IMR-90 (cell line): Measurements from ENCODE around the gene HGF. TPM values are rescaled to one million over a fixed set of nuclear protein-coding genes. Genes with fewer than 3 reads are reported as not detected.

ENCODE experiments used
- ATAC-seq: fragments of 200-7000 bp; cut with Tn5 transposase; 2 replicates; pipeline ENCODE4 v1.9.1; 2020; ENCODE audit warnings: low read depth, mild to moderate bottlenecking, moderate library complexity
- BruUV-seq: library from RNA; stranded (reverse); fragments of 400-500 nt; replicated peaks from 2 replicates; lab custom pipeline; 2021; lab: Mats Ljungman, UMichigan
- CTCF ChIA-PET: fragments of 300-600 bp; formaldehyde crosslinking; extraction: SDS; loops from one replicate; lab custom pipeline; 2021; ENCODE audit warnings: antibody characterized with exemption; lab: Yijun Ruan, JAX
- POLR2A ChIA-PET: fragments of 300-600 bp; sonication (Branson Sonifier 250); formaldehyde crosslinking; loops from one replicate; lab custom pipeline; 2022; ENCODE audit warnings: antibody characterized with exemption; ENCODE audit not compliant: unreplicated experiment; lab: Charles Lee
- DNase-seq: peaks from one replicate; pipeline ENCODE4 v3.0.0; 2013
- H2AFZ ChIP-seq: replicated peaks from 2 replicates; pipeline ENCODE3; 2013; ENCODE audit warnings: low read length, mild to moderate bottlenecking; ENCODE audit not compliant: poor library complexity
- H2AK5ac ChIP-seq: 2 replicates; pipeline ENCODE4 v1.6.1; 2013; ENCODE audit warnings: low read depth, low read length, inconsistent platforms
- H2AK9ac ChIP-seq: replicated peaks from 2 replicates; pipeline ENCODE3; 2013; ENCODE audit warnings: mild to moderate bottlenecking, low read depth, low read length, moderate library complexity; ENCODE audit not compliant: poor library complexity
- H2BK120ac ChIP-seq: 2 replicates; pipeline ENCODE4 v1.6.1; 2013; ENCODE audit warnings: low read depth, low read length, inconsistent platforms
- H2BK15ac ChIP-seq: 3 replicates; pipeline ENCODE4 v1.6.1; 2013; ENCODE audit warnings: low read depth, low read length, inconsistent platforms
- H2BK20ac ChIP-seq: 2 replicates; pipeline ENCODE4 v1.6.1; 2013; ENCODE audit warnings: low read depth, mild to moderate bottlenecking, inconsistent platforms, low read length, moderate library complexity
- H2BK5ac ChIP-seq: 2 replicates; pipeline ENCODE4 v1.6.1; 2013; ENCODE audit warnings: mild to moderate bottlenecking, low read depth, low read length, inconsistent platforms; ENCODE audit not compliant: poor library complexity, severe bottlenecking
- H3K14ac ChIP-seq: replicated peaks from 2 replicates; pipeline ENCODE4 v1.6.1; 2013; ENCODE audit warnings: low read depth, low read length, inconsistent platforms
- H3K18ac ChIP-seq: 2 replicates; pipeline ENCODE4 v1.6.1; 2013; ENCODE audit warnings: low read depth, low read length, control low read depth
- H3K23ac ChIP-seq: 2 replicates; pipeline ENCODE4 v1.6.1; 2013; ENCODE audit warnings: low read depth, low read length, inconsistent platforms
- H3K27ac ChIP-seq: 2 replicates; pipeline ENCODE4 v1.5.1; 2013; ENCODE audit warnings: mild to moderate bottlenecking, control low read depth, low read length; ENCODE audit not compliant: insufficient read depth
- H3K27me3 ChIP-seq: 2 replicates; pipeline ENCODE4 v1.6.1; 2013; ENCODE audit warnings: low read length; ENCODE audit not compliant: control insufficient read depth, insufficient read depth
- H3K36me3 ChIP-seq: 2 replicates; pipeline ENCODE4 v1.6.1; 2013; ENCODE audit warnings: low read length, mixed read lengths; ENCODE audit not compliant: control insufficient read depth, insufficient read depth
- H3K4ac ChIP-seq: 2 replicates; pipeline ENCODE4 v1.6.1; 2013; ENCODE audit warnings: low read depth, low read length, inconsistent platforms
- H3K4me1 ChIP-seq: 2 replicates; pipeline ENCODE4 v1.6.1; 2013; ENCODE audit warnings: low read length, mixed read lengths; ENCODE audit not compliant: control insufficient read depth, insufficient read depth
- H3K4me2 ChIP-seq: 2 replicates; pipeline ENCODE4 v1.6.1; 2013; ENCODE audit warnings: low read depth, mild to moderate bottlenecking, control low read depth, low read length, moderate library complexity
- H3K4me3 ChIP-seq: 2 replicates; pipeline ENCODE4 v1.5.1; 2013; ENCODE audit warnings: low read depth, mild to moderate bottlenecking, control low read depth, low read length, moderate library complexity; ENCODE audit not compliant: insufficient read depth
- H3K56ac ChIP-seq: 2 replicates; pipeline ENCODE4 v1.6.1; 2013; ENCODE audit warnings: low read length, inconsistent platforms; ENCODE audit not compliant: insufficient read depth; ENCODE audit errors: extremely low read depth
- H3K79me1 ChIP-seq, 2 experiments: 2 replicates each; pipeline ENCODE4 v1.6.1; 2013; ENCODE audit warnings: low read length in 2 of 2, inconsistent platforms in 1 of 2, low read depth in 1 of 2
- H3K9ac ChIP-seq: 2 replicates; pipeline ENCODE4 v1.6.1; 2013; ENCODE audit warnings: low read depth, low read length, control low read depth
- H3K9me1 ChIP-seq: 2 replicates; pipeline ENCODE4 v1.6.1; 2013; ENCODE audit warnings: low read length, inconsistent platforms; ENCODE audit not compliant: insufficient read depth
- H3K9me3 ChIP-seq: 2 replicates; pipeline ENCODE4 v1.6.1; 2013; ENCODE audit warnings: low read length; ENCODE audit not compliant: control insufficient read depth, insufficient read depth
- H4K20me1 ChIP-seq: 2 replicates; pipeline ENCODE4 v1.6.1; 2013; ENCODE audit warnings: low read length, inconsistent platforms; ENCODE audit not compliant: insufficient read depth
- H4K5ac ChIP-seq: 2 replicates; pipeline ENCODE4 v1.6.1; 2013; ENCODE audit warnings: mild to moderate bottlenecking, low read depth, low read length, control low read depth
- H4K8ac ChIP-seq, 2 experiments: 2 replicates each; pipeline ENCODE4 v1.6.1; 2013; ENCODE audit warnings: low read depth in 2 of 2, low read length in 2 of 2, control low read depth in 1 of 2, inconsistent platforms in 1 of 2
- H4K91ac ChIP-seq: 2 replicates; pipeline ENCODE4 v1.6.1; 2013; ENCODE audit warnings: low read depth, low read length, inconsistent platforms; ENCODE audit not compliant: insufficient read depth
- CTCF ChIP-seq: conservative IDR thresholded peaks from 2 replicates; pipeline ENCODE4 v1.5.1; 2012; ENCODE audit warnings: mild to moderate bottlenecking, low read depth, low read length, improper control_type of control experiment
- MAFK ChIP-seq: IDR thresholded peaks from 2 replicates; pipeline ENCODE4 v1.6.1; 2012; ENCODE audit warnings: low read depth, low read length, improper control_type of control experiment
- NFE2L2 ChIP-seq: fragments of 150-350 bp; IDR thresholded peaks from 2 replicates; pipeline ENCODE4 v1.6.1; 2016; ENCODE audit warnings: low read depth, mild to moderate bottlenecking, low read length
- RFX5 ChIP-seq: IDR thresholded peaks from 2 replicates; pipeline ENCODE4 v1.8.0; 2012; ENCODE audit warnings: low read depth, mild to moderate bottlenecking, low read length, moderate library complexity
- SMC3 ChIP-seq: fragments of 150-350 bp; IDR thresholded peaks from 2 replicates; pipeline ENCODE4 v1.6.1; 2016; ENCODE audit warnings: low read depth, mild to moderate bottlenecking, antibody characterized with exemption, low read length, moderate library complexity
- USF2 ChIP-seq: fragments of 150-350 bp; IDR thresholded peaks from 2 replicates; pipeline ENCODE4 v1.6.1; 2017; ENCODE audit warnings: mild to moderate bottlenecking, antibody characterized with exemption, low read length, low read depth
- WGBS, 2 experiments: methylation state at CpG; one replicate each; pipeline versions ENCODE4 v1.1.5 to v1.1.7; 2013; ENCODE audit warnings: missing lambda C conversion rate in 2 of 2; ENCODE audit not compliant: insufficient read length in 1 of 2; ENCODE audit errors: extremely low coverage in 2 of 2; 5-methylcytosine and 5-hydroxymethylcytosine counted together
- dilution Hi-C: fragments of 300-500 bp; cut with HindIII; formaldehyde crosslinking; loops from one replicate; pipeline ENCODE4 v1.14.3; 2018; ENCODE audit warnings: low sequenced_read_pairs; ENCODE audit not compliant: unreplicated experiment
- in situ Hi-C: fragments of 300-500 bp; cut with MboI; formaldehyde crosslinking; loops from 3 replicates; pipeline ENCODE4 v1.14.3; 2019; ENCODE audit warnings: low sequenced_read_pairs, inconsistent platforms, mixed read lengths
- intact Hi-C: fragments of 100-400 bp; cut with micrococcal nuclease; formaldehyde crosslinking; loops from 2 replicates; pipeline ENCODE4 v1.10.0; 2022
- polyA plus RNA-seq, 3 experiments: library from polyadenylated mRNA; depleted of rRNA; stranded (reverse); fragments of >200 nt; gene quantifications; 2 replicates each; pipeline ENCODE4 v1.2.3, GENCODE V29; 2012; ENCODE audit warnings: low replicate concordance in 1 of 3
- total RNA-seq: library from RNA; depleted of rRNA; stranded (reverse); fragments of >200 nt; gene quantifications from 2 replicates; pipeline ENCODE4 v1.2.3, GENCODE V29; 2012

Gene HGF
- total and polyA plus RNA-seq, 2 of the 4 experiments (the other 2 are of a cell fraction), result 16.8 to 50.9 TPM

- H2BK20ac ChIP-seq, result peak overlapping the region; percentile 25; the same call in 1 of the 2 replicates
- H3K4me1 ChIP-seq, result no peaks in the 10 kb centered on the region; the same call in none of the 2 replicates
- no peak overlapping the region for H3K23ac ChIP-seq
- H4K8ac ChIP-seq, result 0 out of 4 replicates have a peak overlapping the region, but pooled peaks of 1 of the 2 experiments have one; percentile 4
- ChIA-PET CTCF (no interaction called here), POLR2A (no interaction called here)
- H3K14ac ChIP-seq, result no peak overlapping the region
- BruUV-seq, result no TSS peak
- DNase-seq (no peak), ATAC-seq (no peak)
- H3K9ac ChIP-seq, result no peak overlapping the region
- peaks cover 30% of the 10 kb centered on the region for H3K36me3 ChIP-seq
- H3K79me1 ChIP-seq, result no peaks in the 10 kb centered on the region; a peak in 2 of 4 replicates
- H4K91ac ChIP-seq, result no peak overlapping the region
- WGBS, 2 experiments, result no CpG with 5 or more reads among the region's 5 CpGs
- no peaks in the 10 kb centered on the region for H4K20me1 ChIP-seq
- no peak overlapping the region for H2AFZ ChIP-seq
- TF ChIP-seq CTCF (no peak), SMC3 (no peak), USF2 (no peak), RFX5 (no peak), NFE2L2 (no peak), MAFK (no peak)
- H2AK9ac ChIP-seq, result no peak overlapping the region
- H4K5ac ChIP-seq, result no peak overlapping the region
- H3K27ac ChIP-seq, result no peak overlapping the region
- H2BK5ac ChIP-seq, result no peak overlapping the region
- no peaks in the 10 kb centered on the region for H3K9me1 ChIP-seq
- in situ Hi-C loops (no loop called here), intact Hi-C loops (loop anchor here (5.0 kb wide), 1 partner anchor 47 kb away; no protein-coding TSS in a partner anchor), dilution Hi-C loops (no loop called here)
- no peak overlapping the region for H3K56ac ChIP-seq
- no peak overlapping the region for H3K18ac ChIP-seq
- H3K4me3 ChIP-seq, result no peak overlapping the region
- peak overlapping the region; percentile 44; the same call in 1 of the 2 replicates for H3K4ac ChIP-seq
- H3K9me3 ChIP-seq, result no peaks in the 10 kb centered on the region
- no peak overlapping the region for H3K4me2 ChIP-seq
- no peak overlapping the region; the same call in 1 of the 2 replicates for H2AK5ac ChIP-seq
- no peaks in the 10 kb centered on the region for H3K27me3 ChIP-seq
- H2BK120ac ChIP-seq, result no peak overlapping the region
- H2BK15ac ChIP-seq, result no peak overlapping the region; the same call in 2 of the 3 replicates
These were observed 60.0 kb downstream of the HGF start for GRCh38 chr7:81709836-81710235.
